Pulmonary artery endothelial cell (primary cell): ENCODE measurements around the gene SH3TC1. TPM values are rescaled to one million over a fixed set of nuclear protein-coding genes. Genes with fewer than 3 reads are reported as not detected.

Source experiments
- DNase-seq: peaks from one replicate; pipeline ENCODE4 v3.0.0-alpha.2; 2011; ENCODE audit warnings: low read depth, low spot score
- total RNA-seq: library from RNA; depleted of rRNA; stranded (reverse); fragments of >200 nt; gene quantifications from 2 replicates; pipeline ENCODE4 v1.2.3, GENCODE V29; 2014

The SH3TC1 gene
- 145 and 203 TPM in 2 replicates for total RNA-seq

DNA sequence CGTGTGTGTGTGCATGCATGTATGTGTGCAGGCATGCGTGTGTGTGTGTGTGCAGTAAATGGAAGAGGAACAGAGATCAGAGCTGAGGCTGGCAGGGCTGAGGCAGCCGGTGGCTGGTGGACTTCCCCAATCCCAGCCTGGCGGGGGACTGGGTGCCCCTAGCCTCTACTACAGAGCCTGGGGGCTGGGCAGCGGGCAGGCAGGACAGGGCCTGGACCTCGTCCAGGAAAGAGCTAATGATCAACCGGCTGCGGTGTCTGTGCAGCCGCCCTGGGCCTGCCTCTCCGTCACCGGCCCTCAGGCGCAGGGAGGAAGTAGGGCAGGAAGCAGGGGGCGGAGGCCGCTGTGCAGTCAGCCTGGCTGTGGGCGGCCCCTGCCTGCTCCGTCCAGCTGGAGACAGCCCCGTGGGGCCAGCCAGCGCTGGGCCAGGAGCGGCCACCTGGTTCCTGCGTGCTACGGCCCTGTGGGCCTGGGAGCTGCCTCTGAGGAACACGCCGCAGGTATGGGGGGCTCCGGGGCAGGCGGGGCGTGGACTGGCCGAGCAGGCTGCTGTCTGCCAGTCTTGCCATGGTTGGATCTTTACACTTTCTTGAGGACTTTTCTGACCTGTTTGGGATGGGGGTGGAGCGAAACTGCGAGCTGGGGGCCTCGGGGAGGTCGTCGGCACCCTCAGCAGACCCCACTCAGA is at the start of gene SH3TC1:
Gene SH3TC1 (plus strand): TSS at position 385 of the 688 bp plus-strand sequence. CDS start 5,905 bp downstream, outside the sequence.
- peak; percentile 88 for DNase-seq

DNA sequence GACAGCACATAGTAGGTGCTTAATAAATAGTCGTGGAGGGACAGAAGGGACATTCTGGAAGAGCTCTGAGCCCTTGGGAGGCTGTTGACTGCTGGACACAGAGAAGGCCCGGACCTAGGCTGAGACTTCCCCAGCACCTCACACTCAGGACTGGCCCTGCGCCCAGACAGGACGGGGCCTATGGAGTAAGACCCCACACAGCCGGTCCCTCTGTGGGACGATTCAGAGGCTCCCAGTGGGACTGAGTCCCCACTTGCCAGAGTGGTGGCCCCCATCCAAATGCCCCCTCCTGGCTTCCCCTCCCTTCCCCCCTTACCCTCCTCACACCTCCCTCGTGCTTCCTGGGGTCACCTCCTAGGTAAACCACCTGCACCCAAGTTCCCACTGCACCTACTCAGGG is 49.4 kb upstream of the SH3TC1 start:
- DNase-seq, result no peak

DNA sequence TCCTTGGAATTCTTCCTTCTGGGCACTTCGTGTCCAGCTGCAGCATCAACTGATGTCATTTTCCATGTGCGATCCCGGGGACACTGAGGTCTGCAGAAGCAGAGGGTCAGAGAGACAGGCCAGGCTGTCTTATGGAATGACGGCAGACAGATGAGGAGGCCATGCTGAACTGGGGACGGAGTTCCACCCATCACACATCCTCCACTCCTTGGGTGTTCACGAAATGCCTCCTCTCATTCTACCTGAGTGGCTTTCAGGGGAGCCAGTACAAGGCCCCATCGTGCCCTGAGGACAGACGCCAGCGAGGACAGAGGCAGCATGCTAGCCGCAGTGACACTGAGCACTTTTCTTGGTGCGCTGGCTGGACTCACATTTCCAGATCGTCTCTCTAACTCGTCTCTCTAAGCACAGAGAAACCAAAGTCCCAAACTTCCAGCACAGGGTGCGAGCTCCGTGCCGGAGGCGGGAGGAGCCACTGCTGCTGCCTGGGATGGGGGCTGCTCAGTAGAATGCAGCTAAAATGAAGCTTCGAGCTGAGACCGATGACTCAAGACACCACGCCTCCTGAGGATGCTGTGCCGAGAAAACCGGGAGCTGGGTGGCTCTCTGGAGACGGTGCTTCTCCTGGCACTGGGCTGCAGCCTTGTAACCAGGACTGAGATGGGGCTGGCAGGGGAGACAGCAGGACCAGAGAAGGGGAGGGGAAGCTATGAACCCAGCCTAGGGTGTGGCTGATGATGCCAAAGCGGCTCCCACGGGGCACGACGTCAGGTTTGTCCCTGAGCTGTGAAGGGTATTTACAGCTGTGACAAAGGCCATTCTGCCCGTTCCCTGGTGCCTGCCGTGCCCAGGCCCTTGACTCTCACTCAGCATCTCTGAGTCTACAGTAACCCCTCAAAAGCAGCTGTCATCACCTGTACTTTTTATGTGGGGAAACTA is 48.7 kb upstream of the SH3TC1 start:
- no peak for DNase-seq

DNA sequence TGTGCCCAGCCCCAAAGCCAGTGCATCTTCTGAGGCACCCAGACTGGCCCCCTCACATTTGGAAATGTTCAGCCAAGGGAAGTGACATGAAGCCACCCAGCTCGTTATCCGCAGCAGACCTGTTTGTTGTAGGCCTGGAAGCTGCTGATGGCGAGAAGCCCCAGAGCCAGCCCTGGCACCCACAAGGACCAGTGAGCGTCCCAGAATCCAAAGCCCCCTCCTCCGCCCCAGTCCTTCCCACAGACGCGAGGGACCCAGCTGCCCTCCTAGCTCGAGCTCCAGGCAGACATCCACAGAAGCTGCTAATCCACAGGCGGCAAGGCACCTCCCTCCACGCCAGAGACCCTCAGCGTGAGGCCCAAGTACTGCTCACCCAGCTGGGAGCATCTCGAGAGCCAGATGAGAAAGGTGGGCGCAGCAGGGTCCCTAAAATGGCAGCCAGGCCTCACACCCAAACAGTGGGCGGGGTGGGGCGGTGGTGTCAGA is 47.9 kb upstream of the SH3TC1 start:
- DNase-seq, result no peak

DNA sequence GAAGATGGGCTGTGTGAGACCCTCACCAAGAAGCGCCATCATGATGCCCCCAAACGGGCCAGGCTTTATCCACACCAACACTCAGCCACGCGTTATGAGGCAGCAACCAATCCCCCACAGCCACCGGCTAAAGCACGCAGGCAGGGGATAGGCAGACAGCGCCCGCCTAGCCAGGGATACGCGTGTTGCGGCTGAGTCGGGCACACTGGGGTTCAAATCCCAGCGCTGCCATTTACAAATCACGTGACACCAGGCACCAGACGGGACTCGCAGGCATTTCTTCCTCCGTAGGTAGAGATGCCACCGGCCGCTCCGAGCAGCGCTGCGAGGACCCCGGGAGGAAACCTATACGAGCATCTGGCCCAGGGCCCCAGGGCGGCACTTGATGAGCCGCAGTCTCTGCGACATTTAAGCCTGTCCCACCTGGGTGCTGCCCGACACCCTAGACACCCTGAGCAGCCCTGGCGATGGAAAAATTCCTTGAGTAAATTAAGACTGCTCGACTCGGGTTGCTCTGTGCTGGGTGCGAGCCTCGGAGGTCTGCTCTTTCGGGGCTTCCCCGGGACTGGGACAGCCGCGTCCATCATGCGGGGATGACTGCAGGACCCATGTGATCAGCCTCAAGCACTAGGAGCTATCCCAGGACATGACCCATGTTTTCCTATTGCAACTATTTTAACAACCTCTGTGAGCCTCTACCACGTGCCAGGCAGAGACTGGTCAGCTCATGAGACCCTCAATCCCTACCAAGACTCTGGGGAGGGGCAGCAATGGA is 46.8 kb upstream of the SH3TC1 start:
- DNase-seq, result no peak

DNA sequence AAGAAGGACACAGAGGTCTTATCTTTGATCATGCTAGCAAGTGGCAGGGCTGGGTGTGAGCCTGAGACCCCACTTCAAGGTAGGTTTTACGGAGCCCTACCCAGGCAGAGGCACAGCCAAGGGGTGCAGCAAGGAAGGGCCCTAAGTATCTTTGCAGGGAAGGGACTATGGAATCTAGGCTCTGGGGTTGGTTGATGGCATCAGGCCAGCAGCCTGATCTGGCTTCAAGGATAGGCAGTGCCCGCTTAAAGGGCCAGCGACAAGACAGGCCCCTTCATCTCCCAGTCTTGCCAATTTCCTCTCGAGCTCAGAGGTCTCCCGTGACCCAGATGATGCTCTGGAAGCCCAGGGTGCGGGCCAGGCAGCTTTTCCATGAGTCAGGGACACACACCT is 46.2 kb upstream of the SH3TC1 start:
- DNase-seq, result no peak

DNA sequence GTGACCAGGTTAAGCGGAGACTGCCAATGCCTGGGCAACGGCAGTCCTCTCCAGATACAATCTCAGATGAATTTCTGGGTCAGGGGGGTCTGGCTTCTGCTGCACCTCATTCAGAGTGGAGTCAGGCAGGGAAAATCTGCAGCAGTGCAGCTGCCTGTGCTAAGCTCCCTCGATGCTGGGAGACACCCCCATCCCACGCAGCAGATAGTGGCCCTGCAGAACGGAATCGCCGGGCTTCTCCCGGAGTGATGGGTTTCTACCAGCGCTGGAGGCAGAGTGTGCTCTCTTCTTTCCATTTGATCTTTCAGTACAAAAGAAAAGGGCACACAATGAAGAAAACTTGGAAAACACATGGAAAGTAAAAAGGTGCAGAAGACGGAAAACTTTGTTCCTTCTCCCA is 45.6 kb upstream of the SH3TC1 start:
- no peak for DNase-seq

DNA sequence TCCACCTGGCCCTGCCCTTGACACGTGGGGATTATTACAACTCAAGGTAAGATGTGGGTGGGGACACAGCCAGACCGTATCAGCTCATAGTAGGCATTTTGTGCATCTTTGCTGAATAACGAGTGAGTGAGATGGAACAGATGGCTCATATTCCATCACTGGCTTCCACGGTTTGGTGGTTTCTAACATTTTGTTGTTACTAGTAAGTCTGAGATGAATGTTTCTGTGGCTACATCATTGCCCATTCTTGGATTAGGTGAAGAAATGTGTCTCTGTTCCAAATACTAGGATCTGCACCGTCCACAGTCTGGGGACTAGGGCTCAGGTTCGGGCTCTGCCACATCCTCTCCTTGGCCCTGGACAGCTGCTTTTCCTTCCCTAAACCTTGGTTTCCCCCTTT is 44.0 kb upstream of the SH3TC1 start:
- no peak for DNase-seq

DNA sequence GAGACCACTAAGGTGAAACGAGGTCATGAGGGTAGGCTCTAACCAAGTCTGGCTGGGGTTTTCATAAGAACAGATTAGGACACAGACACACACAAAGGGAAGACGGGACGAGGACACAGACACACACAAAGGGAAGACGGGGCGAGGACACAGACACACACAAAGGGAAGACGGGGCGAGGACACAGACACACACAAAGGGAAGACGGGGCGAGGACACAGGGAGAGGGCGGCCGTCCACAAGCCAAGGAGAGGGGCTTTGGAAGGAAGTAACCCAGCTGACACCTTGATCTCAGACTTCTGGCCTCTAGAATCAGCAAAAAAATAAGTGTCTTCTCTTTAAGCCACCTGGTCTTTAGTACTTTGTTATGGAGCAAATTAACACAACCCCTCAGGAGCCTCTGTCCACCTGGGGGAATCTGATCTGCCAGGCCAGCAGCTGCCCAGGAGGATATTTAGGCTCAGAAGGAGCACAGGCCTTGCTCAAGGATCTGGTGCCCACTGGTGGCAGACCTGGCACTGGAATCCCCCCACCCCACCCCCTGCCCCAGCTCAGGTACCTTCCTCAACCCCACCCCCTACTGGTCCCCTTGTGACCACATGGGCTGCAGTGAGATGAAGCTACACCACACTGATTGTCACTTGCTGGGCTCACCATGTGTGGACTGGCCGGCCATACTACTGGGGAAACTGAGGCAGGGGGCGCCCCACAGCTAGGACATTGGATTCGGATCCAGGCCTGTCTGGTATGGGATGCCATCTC is 43.2 kb upstream of the SH3TC1 start:
- no peak for DNase-seq

DNA sequence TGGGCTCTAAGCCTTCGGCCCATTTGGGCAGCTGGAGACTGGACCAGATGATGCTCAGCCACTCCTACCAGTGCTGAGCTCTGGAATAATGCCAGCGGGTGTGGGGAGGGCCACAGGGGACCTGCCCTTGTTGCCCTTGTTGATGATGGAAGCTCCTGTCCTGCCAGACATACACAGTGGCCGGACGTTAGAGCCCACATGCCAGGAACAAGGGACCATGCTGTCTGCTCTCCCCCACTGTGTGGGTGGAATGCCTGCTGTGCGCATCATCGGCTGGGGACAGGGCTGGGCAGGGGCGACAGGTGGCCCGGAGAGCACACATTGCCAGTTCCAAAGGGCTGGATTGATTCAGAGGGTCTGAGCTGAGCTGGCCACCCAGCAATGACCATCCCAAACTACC is 42.5 kb upstream of the SH3TC1 start:
- no peak for DNase-seq

DNA sequence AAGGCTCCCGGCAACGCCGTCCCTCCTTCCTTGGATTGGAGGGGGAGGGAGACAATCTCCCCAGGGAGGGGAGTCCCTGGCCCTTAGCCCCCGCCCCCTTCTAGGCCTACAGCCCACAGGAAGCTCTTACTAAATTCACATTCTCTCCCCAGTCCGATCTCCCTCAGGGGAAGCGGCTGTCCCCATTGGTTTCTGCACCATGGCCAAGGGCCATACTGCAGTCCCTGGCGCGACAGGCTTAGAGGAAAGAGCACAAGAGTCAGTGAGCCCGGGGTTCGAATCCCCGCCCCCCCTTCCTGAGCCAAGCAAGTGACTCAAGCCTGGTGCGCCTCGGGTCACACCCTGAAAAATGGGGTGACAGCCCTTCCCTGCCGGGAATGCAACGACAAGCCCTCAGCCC is 41.6 kb upstream of the SH3TC1 start:
- no peak for DNase-seq

DNA sequence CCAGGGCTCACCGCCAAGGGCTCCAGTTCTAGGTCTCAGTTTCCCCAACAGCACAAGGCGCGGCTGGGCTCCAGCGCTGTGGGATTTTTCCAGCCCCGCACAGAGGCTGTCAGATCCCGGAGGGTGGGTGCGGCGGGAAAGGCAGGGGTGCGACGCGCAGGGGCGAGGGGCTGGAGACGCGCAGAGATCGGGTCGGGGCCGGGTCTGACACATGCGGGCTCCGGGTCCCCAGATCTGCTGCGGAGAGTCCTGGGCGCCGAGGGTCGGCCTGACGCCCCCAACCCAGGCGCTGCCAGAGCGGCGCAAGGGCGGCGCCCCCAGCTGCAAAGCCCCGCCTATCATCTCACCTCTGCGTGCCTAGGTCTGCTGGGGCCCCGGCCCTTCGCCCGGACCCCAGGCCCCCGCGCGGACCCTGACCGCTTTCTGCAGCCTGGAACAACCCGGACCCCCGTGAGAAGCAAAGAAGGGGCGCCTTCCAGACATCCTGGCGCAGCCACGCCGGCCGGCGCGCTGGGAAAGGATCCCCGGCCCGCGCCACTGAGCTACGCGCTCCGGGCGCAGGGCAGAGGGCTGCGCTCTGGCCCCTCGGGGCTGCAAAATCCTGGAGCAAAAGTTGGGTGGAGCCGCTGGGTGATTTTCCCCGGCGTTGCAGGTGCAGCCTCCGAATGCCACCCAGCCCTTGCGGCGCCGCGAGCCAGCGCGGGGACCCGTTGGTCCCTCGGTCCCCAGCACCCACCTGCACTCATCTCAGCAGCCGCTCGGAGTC is 41.0 kb upstream of the SH3TC1 start:
- no peak for DNase-seq

DNA sequence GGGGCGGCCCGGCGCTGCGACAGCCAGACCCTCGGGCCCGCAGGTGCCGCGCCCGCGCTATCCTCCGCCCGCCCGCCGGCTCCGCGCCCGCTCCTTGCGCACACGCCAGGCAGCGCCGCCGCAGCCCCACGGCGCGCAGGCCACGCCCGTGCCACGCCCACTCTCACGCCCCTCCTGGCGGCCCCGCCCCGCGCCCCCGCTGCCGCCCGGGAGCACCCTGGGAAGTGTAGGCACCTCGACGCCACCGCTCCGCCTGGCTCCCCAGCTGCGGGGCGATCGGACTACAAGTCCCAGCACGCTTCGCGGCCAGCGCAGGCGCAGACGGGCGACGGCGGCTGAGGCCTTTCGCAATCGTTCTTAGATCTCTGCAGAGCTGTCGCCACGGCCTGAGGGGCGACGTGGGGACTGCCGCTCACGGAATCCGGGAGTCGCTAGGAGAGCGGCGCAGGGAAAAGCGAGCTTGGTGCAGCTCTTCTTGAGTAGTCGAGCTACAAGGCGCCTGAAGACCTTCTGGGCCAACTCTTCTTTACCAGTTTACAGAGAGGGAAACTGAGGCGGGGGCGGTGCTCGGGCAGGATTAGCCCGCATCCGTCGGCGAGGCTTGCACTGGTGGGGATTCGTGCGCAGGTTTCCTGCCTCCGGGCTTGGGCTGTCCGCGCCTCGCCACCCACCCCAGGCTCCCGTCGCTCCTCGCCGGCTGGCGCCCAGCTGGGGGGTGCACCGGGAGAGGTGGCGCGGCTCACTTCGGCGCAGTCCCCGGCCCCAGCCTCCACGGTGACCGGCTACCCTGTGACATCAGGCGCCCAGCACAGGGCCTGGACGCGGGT is 40.2 kb upstream of the SH3TC1 start, which contains the start of gene ABLIM2:
Gene ABLIM2 (minus strand): TSS at position 104 of the 827 bp plus-strand sequence. CDS start 124 bp downstream, outside the sequence.
- DNase-seq, result peak; percentile 90

DNA sequence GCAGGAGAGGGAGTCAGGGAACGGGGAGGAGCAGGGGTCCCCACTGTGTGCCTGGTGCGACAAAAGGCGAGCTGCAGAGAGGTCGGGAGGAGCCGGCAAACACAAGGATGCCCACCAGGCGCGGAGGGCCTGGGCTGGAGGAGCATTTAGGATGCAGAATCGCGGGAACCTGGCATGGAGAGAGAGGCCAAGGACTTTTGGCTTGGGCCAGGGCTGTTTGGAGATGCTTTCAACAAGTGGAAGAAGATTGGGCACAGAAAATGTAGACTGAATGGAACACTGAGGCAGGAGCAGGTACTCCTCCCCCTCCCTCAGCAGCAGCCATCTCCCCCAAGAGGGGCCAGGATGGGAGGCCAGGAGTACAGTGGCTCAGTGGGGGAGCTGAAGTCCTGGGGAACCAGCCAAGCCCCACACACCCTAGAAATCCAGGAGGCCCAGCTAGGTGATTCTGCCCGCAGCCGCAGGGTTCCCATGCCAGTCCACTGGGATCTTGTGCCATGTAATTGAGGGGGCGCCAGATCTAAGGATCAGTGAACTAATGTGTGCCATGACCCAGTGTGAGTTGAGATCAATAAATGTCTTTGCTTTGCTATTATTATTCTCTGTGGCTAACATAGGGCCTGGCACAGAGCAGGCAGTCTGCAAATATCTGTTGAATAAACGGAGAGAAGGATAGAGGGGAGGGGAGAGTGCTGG is 39.4 kb upstream of the SH3TC1 start:
- no peak for DNase-seq

DNA sequence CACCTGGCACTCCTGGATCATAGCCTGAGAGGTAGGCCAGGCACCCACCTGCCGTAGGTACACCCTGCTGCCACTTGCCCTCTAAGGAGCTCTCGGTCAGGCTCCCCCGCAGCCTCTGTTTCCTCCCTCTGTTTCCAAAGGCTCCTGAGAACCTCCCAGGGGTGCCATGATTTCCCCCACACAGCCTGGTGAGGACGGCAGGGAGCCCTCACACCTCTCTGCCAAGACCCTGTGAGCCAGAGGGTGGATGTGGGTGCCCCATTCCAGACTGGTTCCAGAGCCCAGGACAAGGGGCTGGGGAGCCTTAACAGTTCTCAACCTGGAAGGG is 38.9 kb upstream of the SH3TC1 start:
- no peak for DNase-seq

DNA sequence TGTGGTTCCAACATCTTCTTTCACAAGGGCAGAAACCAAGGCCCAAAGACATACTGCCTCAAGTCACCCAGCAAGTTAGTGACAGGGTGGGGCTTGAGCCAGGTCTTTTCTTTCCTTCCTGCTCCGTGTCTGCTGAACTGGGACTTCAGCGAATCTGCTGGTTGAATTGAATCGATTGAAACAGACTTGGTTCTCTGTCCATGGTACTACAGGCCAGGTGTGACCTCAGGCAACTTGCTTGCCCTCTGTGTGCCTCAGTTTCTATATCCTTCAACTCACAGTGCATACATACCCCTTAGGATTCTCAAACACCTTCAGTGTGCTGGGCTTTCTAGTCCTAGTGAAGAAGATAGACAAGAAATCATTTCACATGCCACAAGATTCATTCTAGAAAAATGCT is 38.5 kb upstream of the SH3TC1 start:
- no peak for DNase-seq

DNA sequence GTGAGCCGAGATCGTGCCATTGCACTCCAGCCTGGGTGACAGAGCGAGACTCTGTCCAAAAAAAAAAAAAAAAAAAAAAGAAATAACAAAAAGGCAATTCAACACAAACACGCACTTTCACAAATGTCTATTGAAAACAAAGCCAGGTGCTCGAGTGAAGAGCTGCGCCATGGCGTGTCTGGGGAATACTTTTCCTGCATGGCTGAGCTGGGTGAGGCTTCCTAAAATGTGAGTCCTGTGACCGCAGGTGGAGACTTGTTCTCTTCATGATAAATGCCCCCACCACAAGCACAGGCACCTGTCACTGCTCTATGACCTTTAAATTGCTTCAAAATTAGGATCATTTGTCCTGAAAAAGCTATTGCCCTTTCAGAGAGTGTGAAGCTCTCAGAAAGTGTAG is 36.5 kb upstream of the SH3TC1 start:
- no peak for DNase-seq

DNA sequence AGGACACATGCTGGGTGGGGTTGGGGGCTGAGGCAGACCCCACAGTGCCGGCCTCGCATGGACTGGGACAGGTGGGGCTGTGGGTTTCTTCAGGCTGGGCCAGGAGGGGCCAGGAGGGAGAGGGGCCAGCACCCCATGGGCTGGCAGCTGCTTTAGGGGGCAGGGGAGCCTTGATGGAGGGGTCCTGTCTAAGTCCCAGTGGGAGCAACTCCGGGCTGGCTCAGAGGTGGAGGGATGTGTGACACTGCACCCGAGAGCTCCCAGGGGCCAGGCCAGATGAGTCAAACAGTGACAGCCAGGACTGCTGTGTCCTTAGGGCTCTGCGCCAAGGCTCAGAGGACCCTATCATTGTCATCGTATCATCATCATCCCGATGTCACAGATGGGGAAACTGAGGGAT is 36.1 kb upstream of the SH3TC1 start:
- DNase-seq, result no peak
